ENCODE data around the gene MESP1. TPM values are rescaled to one million over a fixed set of nuclear protein-coding genes. Genes with fewer than 3 reads are reported as not detected.
A peak's percentile ranks its signal among the peaks of the same experiment; 100 is the strongest.
"Not testable (repeated sequence)": the region's sequence is repeated elsewhere in the genome, so short reads cannot be mapped to it uniquely, and the experiment has no call there.

The MESP1 gene, protein sequence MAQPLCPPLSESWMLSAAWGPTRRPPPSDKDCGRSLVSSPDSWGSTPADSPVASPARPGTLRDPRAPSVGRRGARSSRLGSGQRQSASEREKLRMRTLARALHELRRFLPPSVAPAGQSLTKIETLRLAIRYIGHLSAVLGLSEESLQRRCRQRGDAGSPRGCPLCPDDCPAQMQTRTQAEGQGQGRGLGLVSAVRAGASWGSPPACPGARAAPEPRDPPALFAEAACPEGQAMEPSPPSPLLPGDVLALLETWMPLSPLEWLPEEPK
- total RNA-seq, result 3.1 TPM

- peak; percentile 94 for ATAC-seq
- peak; percentile 93 for DNase-seq (ENCODE audit: low spot score)
These were observed at the start of gene MESP1 for GRCh38 chr15:89750560-89751542. Gene MESP1, minus strand, starts transcription at chr15:89751249. Its CDS starts 18 bp downstream, at chr15:89751231.

DNA sequence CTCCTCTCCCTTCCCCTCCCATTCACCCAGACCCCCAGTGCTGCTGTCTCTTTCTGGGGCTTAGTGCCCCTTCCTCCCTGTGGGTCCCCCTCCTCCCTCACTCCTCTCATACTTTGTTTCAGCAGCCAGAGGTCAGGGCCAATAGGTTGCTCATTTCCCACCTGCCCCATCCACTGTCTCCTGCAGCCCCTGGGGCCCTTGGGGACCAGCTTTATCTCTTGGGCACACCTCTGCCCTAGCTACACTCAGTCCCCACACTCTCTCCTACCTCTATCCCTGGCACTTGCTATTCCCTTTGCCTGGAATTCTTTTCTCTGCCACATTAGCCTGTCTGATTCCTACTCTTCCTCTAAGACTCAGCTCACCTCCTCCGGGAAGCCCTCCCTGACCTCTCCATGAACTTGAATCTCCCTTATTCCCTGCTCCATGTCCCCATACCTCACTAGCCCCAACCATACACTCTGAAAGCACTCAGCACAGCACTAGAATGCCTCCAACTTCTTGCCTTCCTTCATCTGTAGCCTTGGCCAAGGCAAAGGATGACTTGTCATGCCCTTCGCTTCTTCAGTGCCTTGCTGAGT is 49.0 kb upstream of the MESP1 start:
- no peak for ATAC-seq

DNA sequence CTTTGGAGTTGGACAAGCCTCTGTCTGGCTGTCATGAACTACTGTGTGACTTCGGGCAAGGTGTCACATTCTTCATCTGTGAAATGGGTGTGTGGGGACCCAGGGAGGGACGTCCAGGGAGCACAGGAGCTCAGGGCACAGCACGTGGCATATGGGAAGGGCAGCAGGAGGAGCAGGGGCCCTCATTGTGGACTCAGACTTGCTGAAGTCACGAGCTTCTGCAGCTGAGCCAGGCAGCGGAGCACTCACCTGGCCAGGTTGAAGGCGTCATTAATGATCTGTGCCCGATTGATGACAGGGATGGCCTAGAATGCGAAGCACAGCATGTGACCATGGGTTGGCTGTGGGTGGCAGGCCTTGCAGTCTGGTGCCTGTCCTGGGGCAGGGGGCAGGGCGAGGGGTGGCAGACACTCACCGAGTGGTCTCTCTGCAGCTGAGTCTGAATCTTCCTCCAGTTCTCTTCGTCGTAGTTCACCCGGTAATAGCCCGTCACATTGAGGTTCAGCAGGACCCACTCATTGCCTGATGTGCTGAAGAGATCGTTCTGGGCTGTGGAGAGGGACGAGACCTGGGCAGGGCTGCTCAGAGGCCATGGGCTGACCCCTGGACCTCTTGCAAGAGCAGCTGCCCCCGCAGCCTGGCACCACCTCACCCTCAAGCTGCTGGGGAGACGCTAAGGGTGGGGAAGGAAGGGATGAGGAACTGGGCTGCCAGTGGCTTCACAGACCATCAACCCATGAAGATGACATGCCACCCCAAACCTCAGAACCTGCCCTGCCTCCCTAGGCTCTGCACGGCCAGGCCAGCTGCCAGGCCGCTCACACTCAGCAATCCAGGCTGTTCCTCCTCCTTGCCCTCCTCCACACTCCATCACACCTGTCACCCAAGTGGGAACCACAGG is 48.2 kb upstream of the MESP1 start:
- no peak for DNase-seq (ENCODE audit: low spot score)
- no peak for ATAC-seq

More for the DNA sequence above, 49.0 kb upstream of the MESP1 start:
- no peak for DNase-seq (ENCODE audit: low spot score)

DNA sequence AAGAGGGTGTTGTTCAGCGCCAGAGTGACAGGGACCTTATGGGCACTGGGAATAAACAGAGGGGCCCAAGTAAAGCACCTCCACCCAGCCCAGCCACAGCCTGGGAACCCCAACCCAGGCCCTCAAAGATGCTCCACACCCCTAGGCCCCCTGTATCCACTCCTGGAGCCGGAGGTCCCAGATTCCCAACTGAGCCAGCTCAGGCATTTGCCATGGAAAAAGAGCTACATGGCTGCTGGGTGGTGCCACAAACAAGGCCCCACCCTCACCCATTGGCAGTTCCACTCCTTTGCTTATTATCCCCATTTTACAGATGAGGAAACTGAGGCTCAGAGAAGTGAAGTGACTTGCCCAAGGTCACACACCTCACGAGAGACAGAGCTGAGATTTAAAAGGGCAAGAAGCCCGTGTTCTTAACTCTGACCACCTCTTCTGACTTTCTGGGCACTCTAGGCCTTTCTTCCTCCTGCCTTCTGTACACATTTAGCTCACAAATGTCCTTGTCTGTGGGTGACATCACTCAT is 46.7 kb upstream of the MESP1 start:
- no peak for DNase-seq (ENCODE audit: low spot score)
- no peak for ATAC-seq

GRCh38 chr15:89795996-89796395 is 44.9 kb upstream of the MESP1 start:
- DNase-seq (ENCODE audit: low spot score), result no peak
- no peak for ATAC-seq

DNA sequence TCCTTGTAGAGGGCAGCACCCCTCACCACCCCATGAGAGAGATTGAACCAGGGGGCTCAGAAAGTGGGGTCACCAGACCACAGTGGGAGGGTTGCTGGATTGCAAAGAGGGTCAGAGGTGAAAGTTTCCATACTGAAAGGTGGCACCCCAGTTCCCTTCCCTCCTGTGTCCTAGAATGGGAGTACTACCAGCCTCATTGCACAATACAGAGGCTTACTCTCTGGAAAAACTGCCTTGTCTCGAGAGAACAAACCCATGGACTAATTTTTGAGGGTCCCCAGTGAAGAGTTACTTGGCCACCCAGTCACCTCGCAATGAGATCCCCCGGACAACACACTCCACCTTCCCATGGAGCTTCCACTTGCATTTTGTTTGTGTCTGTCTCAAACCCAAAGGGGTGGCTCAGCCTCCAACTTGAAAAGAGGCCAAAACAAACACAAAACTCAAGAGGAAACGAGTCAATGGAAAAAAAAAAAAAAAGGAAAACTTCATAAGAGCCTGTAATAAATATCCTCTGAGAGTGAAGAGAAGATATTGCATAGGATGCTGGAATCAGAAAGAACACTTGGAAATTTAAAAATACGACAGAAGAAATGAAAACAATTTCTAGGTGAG is 43.7 kb upstream of the MESP1 start:
- peak; percentile 51 for ATAC-seq
- no peak for DNase-seq (ENCODE audit: low spot score)

- DNase-seq (ENCODE audit: low spot score), result no peak
- ATAC-seq, result peak; percentile 9
These were observed 41.2 kb upstream of the MESP1 start for GRCh38 chr15:89792106-89792805.

GRCh38 chr15:89790661-89791060 is 39.6 kb upstream of the MESP1 start:
- DNase-seq (ENCODE audit: low spot score) (no peak), ATAC-seq (no peak)

GRCh38 chr15:89790206-89790605 is 39.2 kb upstream of the MESP1 start:
- ATAC-seq, result no peak
- DNase-seq (ENCODE audit: low spot score), result no peak

DNA sequence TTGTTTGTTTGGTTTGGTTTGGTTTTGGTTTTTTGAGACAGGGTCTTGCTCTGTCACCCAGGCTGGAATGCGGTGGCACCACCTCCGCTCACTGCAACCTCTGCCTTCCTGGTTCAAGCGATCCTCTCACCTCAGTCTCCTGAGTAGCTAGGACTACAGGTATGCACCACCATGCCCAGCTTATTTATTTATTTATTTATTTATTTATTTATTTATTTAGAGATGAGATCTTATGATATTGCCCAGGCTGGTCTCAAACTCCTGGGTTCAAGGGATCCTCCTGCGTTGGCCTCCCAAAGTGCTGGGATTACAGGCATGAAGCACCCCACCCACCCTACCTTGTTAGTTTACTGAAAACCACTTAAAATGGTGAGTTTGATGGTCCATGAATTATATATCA is 37.5 kb upstream of the MESP1 start:
- not testable (repeated sequence) for DNase-seq (ENCODE audit: low spot score); ATAC-seq

- DNase-seq (ENCODE audit: low spot score) (no peak), ATAC-seq (no peak)
These were observed 36.9 kb upstream of the MESP1 start for GRCh38 chr15:89787944-89788343.

DNA sequence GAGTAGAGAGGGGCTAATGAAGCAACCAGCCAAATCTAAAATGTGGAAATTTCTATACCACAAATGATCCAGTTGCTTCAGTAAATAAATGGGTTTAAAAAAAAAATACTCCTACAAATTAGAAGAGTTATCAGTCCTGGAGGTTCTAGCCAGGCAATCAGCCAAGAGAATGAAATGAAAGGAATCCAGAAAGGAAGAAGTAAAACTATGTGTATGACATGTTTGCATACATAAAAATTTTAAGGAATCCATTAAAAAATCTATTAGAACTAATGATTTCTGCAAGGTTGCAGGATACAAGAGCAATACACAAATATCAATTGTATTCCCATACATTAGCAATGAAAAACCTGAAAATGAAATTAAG is 34.7 kb upstream of the MESP1 start:
- peak; percentile 4 for ATAC-seq

GRCh38 chr15:89785064-89785773 is 34.2 kb upstream of the MESP1 start:
- peak; percentile 80 for ATAC-seq
- peak; percentile 88 for DNase-seq (ENCODE audit: low spot score)

More for the DNA sequence above, 34.7 kb upstream of the MESP1 start:
- DNase-seq (ENCODE audit: low spot score), result no peak

GRCh38 chr15:89784686-89784960 is 33.6 kb upstream of the MESP1 start:
- no peak for DNase-seq (ENCODE audit: low spot score)
- no peak for ATAC-seq

DNA sequence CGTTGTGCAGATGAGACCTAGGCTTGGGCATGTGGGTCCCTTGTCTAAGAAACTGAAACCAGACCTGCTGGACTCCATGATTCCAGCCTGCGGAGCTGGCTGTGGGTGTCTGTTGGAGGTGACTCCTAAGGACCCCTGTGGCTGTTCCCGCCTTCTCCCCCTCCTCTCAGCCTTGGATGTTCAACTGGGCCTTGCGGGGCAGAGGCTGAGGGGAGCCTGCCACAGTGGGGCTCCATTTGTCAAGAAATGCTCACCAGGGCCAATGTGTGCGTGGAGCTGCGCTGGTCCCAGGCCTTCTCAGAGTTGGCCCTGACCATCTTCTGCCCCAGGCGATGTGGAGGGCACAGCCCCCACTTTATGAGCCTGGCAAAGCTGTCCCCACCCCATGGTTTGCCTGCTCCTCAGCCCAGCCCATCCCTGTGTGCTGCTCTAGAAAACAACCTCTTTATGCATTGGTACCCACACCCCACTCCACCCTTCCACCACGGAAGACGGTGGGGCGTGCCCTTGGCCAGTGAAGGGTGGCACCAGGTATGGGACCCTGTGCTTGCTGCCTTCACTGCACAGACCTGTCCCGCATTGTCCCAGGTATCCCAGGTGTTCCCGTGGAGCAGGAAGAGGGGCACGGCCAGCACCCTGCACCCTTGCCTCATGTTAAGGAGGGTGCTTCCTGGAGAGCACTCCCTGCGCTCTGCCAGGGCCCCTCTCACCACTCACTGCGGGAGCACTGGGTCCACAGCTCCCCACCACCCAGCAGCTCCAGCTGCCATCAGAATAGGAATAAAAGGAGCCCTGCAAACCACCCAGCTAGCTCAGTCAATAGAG is 33.0 kb upstream of the MESP1 start:
- DNase-seq (ENCODE audit: low spot score) (no peak), ATAC-seq (no peak)

DNA sequence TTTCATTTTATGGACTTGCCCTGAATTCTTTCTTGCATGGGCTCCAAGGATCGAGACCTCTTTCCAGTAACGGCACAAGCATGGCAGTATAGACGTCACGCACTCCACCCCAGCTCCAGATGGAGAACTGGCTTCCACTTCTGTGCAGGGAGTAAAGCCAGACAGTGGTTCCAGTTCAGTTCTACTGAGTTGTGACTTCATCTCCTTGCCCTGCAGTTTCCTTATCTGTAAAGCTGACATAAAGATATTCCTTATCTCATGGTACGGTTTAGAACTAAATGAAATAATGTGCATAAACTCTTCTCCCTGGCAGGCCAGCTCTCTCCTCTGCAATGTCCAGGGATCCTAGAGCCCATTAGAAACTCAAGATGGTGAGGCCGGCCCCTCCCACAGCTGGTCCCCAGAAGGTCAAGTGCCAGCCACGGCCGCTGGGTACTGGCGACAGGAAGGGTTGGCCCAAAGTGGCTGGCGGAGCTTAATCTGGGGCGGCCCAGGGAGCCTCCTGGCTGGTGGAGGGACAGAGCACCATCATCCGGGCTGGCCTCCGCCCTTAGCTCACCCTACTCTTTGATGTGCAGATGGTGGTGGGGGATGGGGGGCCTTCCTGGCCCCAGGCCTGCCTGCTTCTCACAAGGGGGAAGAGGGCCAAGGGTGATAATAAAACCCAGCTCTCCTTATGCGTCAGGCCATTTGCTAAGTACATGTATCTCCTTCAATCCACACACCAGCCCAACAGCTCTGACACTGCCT is 32.2 kb upstream of the MESP1 start:
- DNase-seq (ENCODE audit: low spot score) (no peak), ATAC-seq (no peak)

DNA sequence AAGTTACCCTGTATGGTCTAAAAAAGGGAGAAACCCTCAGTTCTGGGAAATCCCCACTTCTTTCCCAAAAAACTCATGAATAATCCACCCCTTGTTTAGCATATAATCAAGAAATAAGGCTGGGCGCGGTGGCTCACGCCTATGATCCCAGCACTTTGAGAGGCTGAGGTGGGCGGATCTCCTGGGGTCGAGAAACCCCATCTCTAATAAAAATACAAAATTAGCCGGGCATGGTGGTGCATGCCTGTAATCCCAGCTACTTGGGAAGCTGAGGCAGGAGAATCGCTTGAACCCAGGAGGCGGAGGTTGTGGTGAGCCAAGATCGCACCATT is 31.5 kb upstream of the MESP1 start:
- not testable (repeated sequence) for ATAC-seq; DNase-seq (ENCODE audit: low spot score)
